Measurements from ENCODE around the gene KAT2A.

The KAT2A gene

DNA sequence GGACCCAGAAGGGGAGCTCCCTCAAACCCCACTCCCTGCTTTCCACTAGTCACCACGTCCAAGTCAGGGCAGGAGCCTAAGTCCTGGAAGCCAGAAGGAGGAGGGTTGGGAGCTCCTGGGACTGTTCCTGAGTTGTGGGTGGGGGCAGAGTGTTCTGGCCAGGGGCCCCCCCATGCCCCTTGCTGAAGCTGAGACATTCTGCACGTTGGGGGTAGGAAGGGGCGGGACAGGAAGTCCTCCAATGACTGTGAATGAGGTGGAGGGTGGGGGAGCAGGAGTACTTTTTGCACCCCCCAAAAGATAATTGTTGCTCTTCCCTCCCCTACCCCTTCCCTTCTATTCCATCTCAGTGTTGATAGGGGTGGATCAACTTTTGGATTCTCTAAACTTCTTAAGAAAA, 49.4 kb downstream of the KAT2A start:
- H3K36me3 ChIP-seq (ENCODE audit: control insufficient read depth, insufficient read depth, low read length) = no peaks in the 10 kb centered on the region
- no peak for DNase-seq (ENCODE audit: extremely low read depth, insufficient read length)
- no peak overlapping the region; the same call in 1 of the 2 replicates for H3K4me3 ChIP-seq (replicated peaks; ENCODE audit: low read depth, low read length)
- peaks cover 2% of the 10 kb centered on the region for H3K27me3 ChIP-seq (replicated peaks; ENCODE audit: control insufficient read depth, insufficient read depth, low read length)
- TF ChIP-seq CTCF (IDR thresholded peaks at IDR 0.05; ENCODE audit: insufficient read depth, low read length, poor library complexity, severe bottlenecking) = no peak

- H3K27me3 ChIP-seq (replicated peaks; ENCODE audit: control insufficient read depth, insufficient read depth, low read length) = peaks cover 2% of the 10 kb centered on the region
- no peak for TF ChIP-seq CTCF (IDR thresholded peaks at IDR 0.05; ENCODE audit: insufficient read depth, low read length, poor library complexity, severe bottlenecking)
- no peak for DNase-seq (ENCODE audit: extremely low read depth, insufficient read length)
Observed at GRCh38 chr17:42068979-42069378, 52.2 kb downstream of the KAT2A start.

GRCh38 chr17:42067371-42068091, 53.6 kb downstream of the KAT2A start:
- peak; percentile 92 for TF ChIP-seq CTCF (IDR thresholded peaks at IDR 0.05; ENCODE audit: insufficient read depth, low read length, poor library complexity, severe bottlenecking)
- peak; percentile 47 for DNase-seq (ENCODE audit: extremely low read depth, insufficient read length)
- Histone ChIP-seq H3K27me3 (replicated peaks; ENCODE audit: control insufficient read depth, insufficient read depth, low read length) (peaks cover 2% of the 10 kb centered on the region; the same call in 1 of the 2 replicates), H3K36me3 (ENCODE audit: control insufficient read depth, insufficient read depth, low read length) (no peaks in the 10 kb centered on the region), H3K4me3 (replicated peaks; ENCODE audit: low read depth, low read length) (no peak overlapping the region)

More at GRCh38 chr17:42068979-42069378, 52.2 kb downstream of the KAT2A start:
- H3K36me3 ChIP-seq (ENCODE audit: control insufficient read depth, insufficient read depth, low read length) = no peaks in the 10 kb centered on the region
- H3K4me3 ChIP-seq (replicated peaks; ENCODE audit: low read depth, low read length) = no peak overlapping the region

DNA sequence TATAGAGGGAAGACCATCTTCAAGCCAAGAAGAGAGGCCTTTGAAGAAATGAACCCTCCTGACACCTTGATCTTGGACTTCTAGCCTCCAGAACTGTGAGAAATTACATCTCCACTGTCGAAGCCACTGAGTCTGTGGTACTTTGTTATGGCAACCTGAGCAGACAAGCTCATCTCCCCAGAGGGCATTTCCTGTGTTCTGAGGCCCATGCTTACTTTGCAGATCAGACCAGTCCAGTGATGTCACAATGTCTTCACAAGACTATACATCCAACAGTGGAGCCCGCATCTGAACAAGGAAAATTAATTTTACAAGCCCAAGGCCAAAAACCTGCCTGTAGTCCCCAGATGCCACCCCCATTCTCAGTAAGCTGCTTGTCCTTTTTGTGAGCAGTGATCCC, 56.0 kb downstream of the KAT2A start:
- Histone ChIP-seq H3K36me3 (ENCODE audit: control insufficient read depth, insufficient read depth, low read length) (no peaks in the 10 kb centered on the region), H3K4me3 (replicated peaks; ENCODE audit: low read depth, low read length) (no peak overlapping the region), H3K27me3 (replicated peaks; ENCODE audit: control insufficient read depth, insufficient read depth, low read length) (no peaks in the 10 kb centered on the region; the same call in 1 of the 2 replicates)
- DNase-seq (ENCODE audit: extremely low read depth, insufficient read length) = no peak
- no peak for TF ChIP-seq CTCF (IDR thresholded peaks at IDR 0.05; ENCODE audit: insufficient read depth, low read length, poor library complexity, severe bottlenecking)

All from GM06990 (cell line).